Endothelial cell of umbilical vein (primary cell): ENCODE results near the gene SPAG8. TPM values are rescaled to one million over a fixed set of nuclear protein-coding genes. Genes with fewer than 3 reads are reported as not detected.

Experiments used
- BruUV-seq: library from RNA; stranded (reverse); fragments of 400-500 nt; replicated peaks from 2 replicates; lab custom pipeline; 2021; lab: Mats Ljungman, UMichigan
- CTCF ChIA-PET: fragments of 300-600, 350-600 bp; sonication (Branson Sonifier 250); formaldehyde crosslinking; loops from one replicate; lab custom pipeline; 2021; ENCODE audit warnings: antibody characterized with exemption, inconsistent platforms; lab: Charles Lee
- POLR2A ChIA-PET: fragments of 300-600, 350-600 bp; sonication (Branson Sonifier 250); formaldehyde crosslinking; loops from one replicate; lab custom pipeline; 2021; ENCODE audit warnings: antibody characterized with exemption, inconsistent platforms; lab: Charles Lee
- DNase-seq: peaks from one replicate; pipeline ENCODE4 v3.0.0-alpha.2; 2011; ENCODE audit warnings: low read depth, low spot score
- FAIRE-seq: peaks from 2 replicates; lab custom pipeline; 2011; peaks lifted over from hg19 to GRCh38; lab: Jason Lieb, UNC
- H2AFZ ChIP-seq: 2 replicates; pipeline ENCODE4 v1.6.0; 2012; ENCODE audit warnings: low read depth, low read length, control low read depth, inconsistent platforms
- H3K27ac ChIP-seq: 2 replicates; pipeline ENCODE4 v1.5.1; 2011; ENCODE audit warnings: low read depth, mild to moderate bottlenecking, control low read depth, low read length, moderate library complexity; ENCODE audit not compliant: insufficient read depth
- H3K27me3 ChIP-seq, 2 experiments: 2 replicates each; pipeline versions ENCODE4 v1.6.0 to v1.6.1; 2011; ENCODE audit warnings: low read length in 2 of 2, mixed read lengths in 1 of 2; ENCODE audit not compliant: control insufficient read depth in 2 of 2, insufficient read depth in 2 of 2
- H3K36me3 ChIP-seq, 2 experiments: 2 replicates in 1 of 2; 3 replicates in 1 of 2; pipeline ENCODE4 v1.5.1; 2011; ENCODE audit warnings: low read length in 2 of 2, mild to moderate bottlenecking in 1 of 2, moderate library complexity in 1 of 2; ENCODE audit not compliant: control insufficient read depth in 2 of 2, insufficient read depth in 2 of 2; ENCODE audit errors: extremely low read depth in 1 of 2
- H3K4me1 ChIP-seq: 3 replicates; pipeline ENCODE4 v1.5.1; 2011; ENCODE audit warnings: mild to moderate bottlenecking, low read length; ENCODE audit not compliant: control insufficient read depth, insufficient read depth; ENCODE audit errors: extremely low read depth
- H3K4me2 ChIP-seq: 2 replicates; pipeline ENCODE4 v1.6.1; 2011; ENCODE audit warnings: low read length, control low read depth, mixed read lengths; ENCODE audit not compliant: insufficient read depth
- H3K4me3 ChIP-seq, 3 experiments: fragments of 200-600 bp in 1 of 3; sonication (generic), shearing (Covaris generic) in 1 of 3; replicated peaks in 1 of 3; 2 replicates each; pipeline ENCODE4 v1.5.1; 2011 to 2016; ENCODE audit warnings: control low read depth in 3 of 3, low read length in 3 of 3, mild to moderate bottlenecking in 2 of 3, inconsistent platforms in 1 of 3, low read depth in 1 of 3, moderate library complexity in 1 of 3; ENCODE audit not compliant: insufficient read depth in 1 of 3
- H3K79me2 ChIP-seq: 2 replicates; pipeline ENCODE4 v1.6.0; 2012; ENCODE audit warnings: low read length, inconsistent platforms; ENCODE audit not compliant: control insufficient read depth, insufficient read depth
- H3K9ac ChIP-seq: replicated peaks from 2 replicates; pipeline ENCODE3; 2011; ENCODE audit warnings: low read length, control low read depth; ENCODE audit not compliant: insufficient read depth; ENCODE audit errors: extremely low read depth
- H3K9me1 ChIP-seq: replicated peaks from 3 replicates; pipeline ENCODE4 v1.6.0; 2011; ENCODE audit warnings: mild to moderate bottlenecking, low read length; ENCODE audit not compliant: control insufficient read depth, insufficient read depth; ENCODE audit errors: extremely low read depth
- H3K9me3 ChIP-seq: replicated peaks from 2 replicates; pipeline ENCODE4 v1.5.1; 2012; ENCODE audit warnings: low read length, inconsistent platforms; ENCODE audit not compliant: control insufficient read depth, insufficient read depth
- H4K20me1 ChIP-seq: replicated peaks from 2 replicates; pipeline ENCODE3; 2011; ENCODE audit warnings: mild to moderate bottlenecking, low read length; ENCODE audit not compliant: control insufficient read depth, insufficient read depth; ENCODE audit errors: extremely low read depth
- EZH2 ChIP-seq: IDR thresholded peaks from 2 replicates; pipeline ENCODE4 v1.6.1; 2012; ENCODE audit warnings: borderline replicate concordance, low read depth, mild to moderate bottlenecking, moderate library complexity, low read length, inconsistent platforms; ENCODE audit not compliant: severe bottlenecking
- FOS ChIP-seq: IDR thresholded peaks from 2 replicates; pipeline ENCODE4 v1.6.1; 2011; ENCODE audit warnings: mild to moderate bottlenecking, low read length, moderate library complexity, borderline replicate concordance; ENCODE audit not compliant: insufficient read depth
- GATA2 ChIP-seq: IDR thresholded peaks from 2 replicates; pipeline ENCODE4 v1.7.0; 2011; ENCODE audit warnings: low read depth, mild to moderate bottlenecking, moderate library complexity, mixed read lengths, low read length; ENCODE audit not compliant: insufficient read length, insufficient read depth
- JUN ChIP-seq: IDR thresholded peaks from 2 replicates; pipeline ENCODE4 v1.6.1; 2011; ENCODE audit warnings: borderline replicate concordance, low read depth; ENCODE audit not compliant: insufficient read length, insufficient read depth
- MYC ChIP-seq: IDR thresholded peaks from one replicate; pipeline ENCODE4 v1.6.1; 2011; ENCODE audit warnings: mild to moderate bottlenecking, low read depth, low read length
- POLR2A ChIP-seq: IDR thresholded peaks from 2 replicates; pipeline ENCODE4 v1.6.1; 2012; ENCODE audit warnings: low read depth, mild to moderate bottlenecking, control low read depth, low read length
- POLR2AphosphoS5 ChIP-seq: IDR thresholded peaks from 2 replicates; pipeline ENCODE4 v1.6.1; 2012; ENCODE audit warnings: low read depth, mild to moderate bottlenecking, control low read depth, low read length, moderate library complexity; ENCODE audit not compliant: insufficient read depth
- dilution Hi-C: fragments of 300-500 bp; cut with MboI; formaldehyde crosslinking; loops from one replicate; pipeline ENCODE4 v1.15.0; 2019; ENCODE audit warnings: low sequenced_read_pairs; ENCODE audit not compliant: extremely low pct_ligation_motif_present
- intact Hi-C: fragments of 100-400 bp; cut with micrococcal nuclease; formaldehyde crosslinking; loops from one replicate; pipeline ENCODE4 v1.10.0; 2022
- polyA plus RNA-seq, 4 experiments: library from polyadenylated mRNA; depleted of rRNA in 3 of 4; stranded (reverse) in 3 of 4; unstranded in 1 of 4; fragments of >200 nt; gene quantifications; 2 replicates each; pipeline versions ENCODE4 v1.2.1 to v1.2.3, GENCODE V29; 2011 to 2012; ENCODE audit warnings: missing spikeins in 1 of 4
- total RNA-seq: library from RNA; stranded (reverse); gene quantifications from 2 replicates; pipeline ENCODE4 v1.2.3, GENCODE V29; 2021
- TF ChIP-seq, protein P1 (sequence below), 2 donors: IDR thresholded peaks; 1 replicate in 1 of 2; 2 replicates in 1 of 2; pipeline ENCODE4 v1.5.1; 2011; ENCODE audit warnings: low read length in 2 of 2, mild to moderate bottlenecking in 2 of 2, moderate library complexity in 2 of 2, control low read depth in 1 of 2, inconsistent platforms in 1 of 2, low read depth in 1 of 2; ENCODE audit not compliant: insufficient read depth in 1 of 2; ENCODE audit errors: extremely low read depth in 1 of 2
- TF ChIP-seq, protein P2 (sequence below): IDR thresholded peaks from 2 replicates; pipeline ENCODE4 v1.6.1; 2011; ENCODE audit not compliant: insufficient read depth, insufficient read length

SPAG8 gene
- total and polyA plus RNA-seq, 2 donors (not counting 3 experiments of a cell fraction or from before 2014, with no cell fraction given) = 0.21 to 0.69 TPM

DNA sequence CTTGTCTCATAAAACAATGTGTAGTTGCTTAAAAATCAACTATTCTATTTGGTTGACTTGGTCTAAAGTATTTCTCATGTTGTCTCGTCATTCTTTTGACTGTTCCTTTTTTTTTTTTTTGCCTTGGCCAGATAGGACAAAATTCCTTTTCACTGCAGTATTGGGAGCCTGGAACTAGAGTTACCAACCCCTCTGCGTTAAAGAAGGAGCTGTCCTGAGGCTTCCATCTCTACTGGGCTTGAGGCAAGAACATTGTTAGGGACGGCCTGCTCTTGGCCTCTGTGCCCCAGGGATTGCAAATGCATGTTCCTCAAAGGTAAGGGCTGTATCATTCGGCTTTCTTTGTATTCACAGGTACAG, 22.1 kb downstream of the SPAG8 start:
- Histone ChIP-seq H3K9ac (no peak overlapping the region), H3K4me3 (no peak overlapping the region), H3K27ac (no peak overlapping the region), H3K27me3 (no peaks in the 10 kb centered on the region), H3K79me2 (peaks cover 7% of the 10 kb centered on the region), H2AFZ (no peak overlapping the region), H3K36me3 (no peaks in the 10 kb centered on the region), H3K4me2 (no peak overlapping the region), H3K9me1 (no peaks in the 10 kb centered on the region), H3K9me3 (no peaks in the 10 kb centered on the region), H3K4me1 (peaks cover 26% of the 10 kb centered on the region), H4K20me1 (no peaks in the 10 kb centered on the region)
- intact Hi-C loops (loop anchor here (1.0 to 2.0 kb wide), 6 partner anchors 25 to 233 kb away; partner anchors contain the start of gene HINT2), dilution Hi-C loops (no loop called here)
- ChIA-PET POLR2A (interaction anchor here (0.6 to 2.5 kb wide), 4 partner anchors 34 to 92 kb away, joined by 3 to 9 read pairs (median 4); partner anchors contain the start of genes GBA2 and RGP1), CTCF (interaction anchor here (0.7 to 6.5 kb wide), 63 partner anchors 9 to 539 kb away, joined by 3 to 277 read pairs (median 6); partner anchors contain the start of genes CCDC107, CREB3, FAM221B and GBA2)
- TF ChIP-seq EZH2 = no peak
- no peak for TF ChIP-seq JUN
- TF ChIP-seq MYC = no peak
- TF ChIP-seq POLR2AphosphoS5 = no peak
- TF ChIP-seq, protein P1, sequence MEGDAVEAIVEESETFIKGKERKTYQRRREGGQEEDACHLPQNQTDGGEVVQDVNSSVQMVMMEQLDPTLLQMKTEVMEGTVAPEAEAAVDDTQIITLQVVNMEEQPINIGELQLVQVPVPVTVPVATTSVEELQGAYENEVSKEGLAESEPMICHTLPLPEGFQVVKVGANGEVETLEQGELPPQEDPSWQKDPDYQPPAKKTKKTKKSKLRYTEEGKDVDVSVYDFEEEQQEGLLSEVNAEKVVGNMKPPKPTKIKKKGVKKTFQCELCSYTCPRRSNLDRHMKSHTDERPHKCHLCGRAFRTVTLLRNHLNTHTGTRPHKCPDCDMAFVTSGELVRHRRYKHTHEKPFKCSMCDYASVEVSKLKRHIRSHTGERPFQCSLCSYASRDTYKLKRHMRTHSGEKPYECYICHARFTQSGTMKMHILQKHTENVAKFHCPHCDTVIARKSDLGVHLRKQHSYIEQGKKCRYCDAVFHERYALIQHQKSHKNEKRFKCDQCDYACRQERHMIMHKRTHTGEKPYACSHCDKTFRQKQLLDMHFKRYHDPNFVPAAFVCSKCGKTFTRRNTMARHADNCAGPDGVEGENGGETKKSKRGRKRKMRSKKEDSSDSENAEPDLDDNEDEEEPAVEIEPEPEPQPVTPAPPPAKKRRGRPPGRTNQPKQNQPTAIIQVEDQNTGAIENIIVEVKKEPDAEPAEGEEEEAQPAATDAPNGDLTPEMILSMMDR (IDR thresholded peaks at IDR 0.05; ENCODE audit: extremely low read depth in 1 of 2, insufficient read depth in 1 of 2, low read depth in 1 of 2, low read length in 2 of 2) = no peak
- TF ChIP-seq POLR2A = no peak
- no peak for TF ChIP-seq GATA2
- TF ChIP-seq FOS = no peak
- TF ChIP-seq, protein P2, sequence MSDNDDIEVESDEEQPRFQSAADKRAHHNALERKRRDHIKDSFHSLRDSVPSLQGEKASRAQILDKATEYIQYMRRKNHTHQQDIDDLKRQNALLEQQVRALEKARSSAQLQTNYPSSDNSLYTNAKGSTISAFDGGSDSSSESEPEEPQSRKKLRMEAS = no peak
- FAIRE-seq (no peak), DNase-seq (no peak)
- BruUV-seq = no TSS peak
